NCI-H446 (cell line): ENCODE data around the gene P2RX1.

Experiments
- DNase-seq, 2 experiments: peaks; one replicate each; lab custom pipeline; 2025; lab: John Stamatoyannopoulos, UW

P2RX1 gene

DNA sequence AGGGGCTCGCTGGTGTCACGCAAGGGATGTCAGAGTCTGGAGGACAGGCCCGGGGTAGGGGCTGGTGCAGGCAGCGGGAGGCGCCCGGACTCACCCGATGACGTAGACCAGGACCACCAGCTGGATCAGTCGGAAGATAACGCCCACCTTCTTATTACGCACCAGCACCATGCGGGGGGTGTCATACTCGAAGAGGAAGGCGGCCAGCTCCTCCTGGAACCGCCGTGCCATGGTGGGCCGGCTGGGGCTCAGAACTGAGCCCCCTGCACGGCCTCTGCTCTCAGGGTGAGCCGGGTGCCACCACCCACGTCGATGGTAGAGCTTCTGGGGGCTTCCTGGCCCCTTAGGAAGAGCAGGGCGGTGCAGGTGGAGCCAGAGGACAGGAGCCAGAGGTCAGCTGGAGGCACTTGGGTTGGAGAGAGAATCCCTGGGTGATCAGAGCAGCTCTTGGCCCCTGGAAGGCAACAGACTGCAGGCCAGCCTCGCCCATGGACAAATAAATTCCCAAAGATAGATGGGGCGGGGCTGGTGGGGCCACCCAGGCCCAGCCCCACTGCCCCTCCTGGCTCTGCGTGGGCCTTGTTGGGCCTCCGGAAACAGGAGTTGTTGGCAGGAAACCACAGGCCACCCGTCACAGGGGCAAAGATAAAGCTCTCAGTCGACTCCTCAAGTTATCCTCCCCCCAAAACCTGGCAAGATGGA, at the start of gene P2RX1:
Gene P2RX1 (minus strand): TSS at position 471 of the 702 bp plus-strand sequence. CDS start 240 bp downstream, at position 231.
- no peak for DNase-seq

DNA sequence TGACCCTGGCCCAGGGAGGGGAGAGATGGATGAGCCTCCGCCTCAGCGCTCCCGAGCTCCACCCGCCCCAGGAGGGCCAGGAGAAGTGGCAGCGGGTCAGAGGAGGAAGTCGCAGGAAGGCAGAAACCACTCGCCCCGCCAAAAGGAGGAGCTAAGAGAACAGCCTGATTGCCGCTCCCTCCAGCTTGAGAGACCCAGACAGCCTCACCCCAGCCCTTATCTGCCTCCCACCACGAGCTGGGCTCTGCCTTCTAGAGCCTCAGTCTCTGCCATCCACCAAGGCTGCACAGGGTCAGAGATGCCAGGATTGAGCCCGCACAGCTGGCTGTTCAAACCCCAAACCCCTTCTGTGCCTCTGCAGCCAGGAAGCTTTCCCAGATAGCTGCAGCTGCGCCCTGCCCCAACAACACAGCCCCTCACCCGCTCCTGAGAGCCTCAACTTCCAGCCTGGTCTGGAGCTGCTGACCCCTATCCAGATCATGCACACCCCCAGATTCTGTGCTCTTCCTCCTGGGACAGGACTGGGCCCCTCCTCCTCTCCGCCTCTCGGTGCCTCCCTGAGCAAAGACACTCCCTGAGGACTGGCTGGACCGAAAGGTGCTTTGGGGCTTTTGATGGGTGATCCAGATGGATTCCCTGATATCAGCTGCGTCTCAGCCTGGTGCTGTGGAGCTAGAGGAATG, 49.0 kb upstream of the P2RX1 start:
- DNase-seq = no peak

DNA sequence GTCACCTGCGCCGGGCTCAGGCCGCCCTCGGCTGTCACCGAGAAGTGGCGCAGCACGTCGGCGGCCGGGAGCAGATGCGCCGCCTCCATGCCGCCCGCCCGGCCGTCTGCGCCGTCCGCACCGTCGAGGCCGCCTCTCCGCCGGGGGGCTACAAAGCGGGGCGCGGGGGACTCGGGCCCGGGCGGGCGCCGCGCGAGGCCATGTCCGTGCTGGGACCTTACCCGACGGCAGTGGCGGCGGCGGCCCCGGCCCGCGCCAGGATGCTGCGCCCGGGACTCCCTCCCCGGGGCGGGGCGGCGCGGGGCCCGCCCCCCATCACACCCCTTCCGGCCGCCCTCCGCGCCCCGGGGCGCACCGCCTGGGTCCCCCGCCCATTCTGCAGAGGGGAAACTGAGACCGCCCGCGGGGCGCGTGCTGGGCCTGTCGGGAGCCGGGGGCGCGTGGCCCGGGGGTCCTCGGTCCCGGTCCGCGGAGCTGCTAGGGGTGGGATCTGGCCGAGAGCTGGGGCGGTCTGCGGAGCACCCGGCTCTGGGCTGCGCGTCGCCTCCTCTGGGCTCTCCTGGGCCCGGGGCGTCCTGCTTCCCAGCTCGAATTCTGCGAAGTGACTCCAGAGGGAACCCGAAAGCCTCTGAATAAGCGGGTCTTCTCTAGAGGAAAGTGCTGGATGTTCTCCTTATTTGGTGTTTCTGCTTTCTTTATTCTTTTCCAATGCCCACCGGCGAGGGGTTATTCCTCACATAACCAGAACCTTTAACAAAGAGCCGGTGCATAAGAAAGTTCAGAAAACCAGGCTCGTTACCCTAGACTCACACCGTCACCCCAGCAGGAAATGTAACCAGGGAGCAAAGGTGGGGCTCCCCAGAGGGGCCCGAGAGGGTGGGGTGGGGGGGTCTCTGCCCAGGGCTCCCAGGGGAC, 48.2 kb upstream of the P2RX1 start, which contains the start of gene ATP2A3:
Gene ATP2A3 (minus strand): TSS at position 235 of the 915 bp plus-strand sequence. CDS start 146 bp downstream, at position 89.
- no peak for DNase-seq

DNA sequence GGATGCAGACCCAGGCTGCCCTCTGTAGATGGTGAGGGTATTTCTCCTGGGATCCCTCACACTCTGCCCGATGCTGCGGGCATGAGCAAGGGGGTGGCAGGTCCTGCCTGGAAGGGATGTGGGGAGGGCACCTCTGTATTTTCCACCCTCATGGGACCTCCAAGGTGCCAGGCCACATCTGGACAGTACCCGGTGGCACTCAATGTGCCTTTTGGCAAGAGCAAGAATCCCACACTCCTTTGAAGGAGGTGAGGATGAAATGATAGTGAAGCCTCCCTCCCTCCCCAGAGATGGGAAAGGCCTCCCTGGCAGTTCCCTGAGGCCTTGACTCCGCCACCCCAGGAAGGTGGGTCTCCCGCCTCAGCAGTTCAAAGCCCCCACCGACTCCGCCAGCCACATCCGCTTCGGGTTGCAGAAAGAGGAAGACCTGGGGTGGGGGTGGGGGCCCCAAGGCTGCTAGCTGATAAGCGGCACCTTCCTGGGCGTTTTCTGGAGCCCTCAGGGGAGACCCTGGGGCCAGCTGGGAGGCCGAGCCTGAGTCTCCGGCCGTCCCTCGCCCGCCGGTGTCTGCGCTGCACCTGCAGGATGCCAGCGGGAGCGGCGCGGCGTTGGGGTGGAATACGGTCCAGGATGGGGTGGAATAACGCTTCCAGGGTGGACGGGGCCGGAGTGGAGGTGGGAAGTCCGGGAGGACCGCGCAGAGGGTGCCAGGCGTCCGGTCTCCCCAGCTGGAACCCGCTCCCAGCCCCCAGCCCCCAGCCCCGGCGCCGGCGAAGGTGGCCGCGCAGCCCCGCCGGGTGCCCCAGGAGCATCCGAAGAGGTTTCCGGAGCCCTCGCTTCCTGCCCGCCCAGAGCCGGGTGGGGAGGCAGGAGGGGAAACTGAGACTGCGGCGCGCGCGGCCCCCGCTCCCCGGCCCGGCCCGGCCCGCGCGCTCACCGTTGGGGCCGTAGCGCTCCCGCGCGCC, 47.3 kb upstream of the P2RX1 start:
- DNase-seq = no peak

DNA sequence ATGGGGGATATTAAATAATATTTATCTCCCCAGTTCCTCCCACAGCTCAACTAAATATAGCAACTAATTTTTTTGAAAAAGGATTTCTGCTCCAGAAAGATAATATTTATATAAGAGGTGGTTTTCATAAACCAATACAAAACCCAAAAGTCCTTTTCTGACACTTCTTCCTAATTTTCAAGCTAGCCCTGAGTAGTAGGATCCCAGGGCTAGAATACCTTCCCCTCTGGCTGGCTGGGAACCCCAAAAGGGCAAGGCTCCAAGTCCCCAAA, 46.6 kb upstream of the P2RX1 start:
- no peak for DNase-seq

DNA sequence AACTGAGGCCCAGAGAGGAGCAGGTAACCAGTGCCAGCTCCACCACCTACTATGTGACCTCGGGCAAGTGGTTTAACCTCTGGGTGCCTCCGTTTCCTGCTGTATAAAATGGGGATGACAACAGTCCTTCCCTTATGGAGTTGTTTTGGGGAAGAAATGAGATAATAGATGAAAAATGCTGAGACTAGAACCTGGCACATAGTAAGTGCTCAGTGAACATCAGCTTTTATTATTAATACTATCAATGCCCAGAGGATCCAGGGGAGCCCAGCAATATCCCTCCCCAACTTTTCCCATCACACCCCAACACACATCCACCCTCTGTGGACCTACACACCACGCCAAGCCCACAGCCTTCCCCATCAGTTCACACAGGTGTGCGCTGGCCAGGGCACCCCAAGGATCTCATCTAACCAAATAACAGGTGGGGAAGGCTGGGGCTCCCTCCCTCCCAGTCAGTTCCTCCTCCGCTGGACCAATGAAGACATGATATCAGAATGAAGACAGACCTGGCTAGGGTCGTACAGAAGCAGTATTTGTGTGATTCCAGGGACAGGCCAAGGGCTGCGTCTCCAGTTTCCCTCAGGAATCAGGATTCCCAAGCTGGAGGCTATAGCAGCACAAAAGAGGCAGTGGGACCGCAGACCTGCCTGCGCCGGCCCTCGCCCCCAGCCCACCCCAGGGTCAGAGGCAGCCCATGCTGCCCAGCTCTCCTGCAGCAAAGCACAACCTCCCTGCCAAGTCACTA, 46.1 kb upstream of the P2RX1 start:
- DNase-seq = no peak

DNA sequence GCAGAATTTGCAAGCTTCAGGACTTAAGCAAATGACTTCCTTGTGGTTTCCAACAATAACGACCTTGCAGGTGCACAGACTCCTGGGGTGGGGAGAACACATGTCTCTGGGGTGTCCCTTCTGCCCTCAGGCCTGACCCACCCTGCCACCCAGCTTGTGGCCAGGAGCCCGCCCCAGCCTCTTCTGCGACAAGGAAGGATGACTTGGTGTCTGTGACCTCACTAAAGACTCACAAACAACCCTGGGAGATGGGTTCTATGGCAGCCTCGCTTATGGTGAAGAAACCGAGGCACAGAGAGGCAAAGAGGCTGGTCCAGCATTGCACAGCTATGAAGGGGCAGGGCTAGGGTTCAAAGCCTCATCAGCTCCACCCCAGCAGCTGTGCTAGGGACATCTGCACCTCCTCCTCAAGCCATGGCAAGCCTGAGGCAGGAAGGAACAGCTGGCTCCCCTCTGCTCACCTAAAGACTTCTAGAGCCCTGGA, 45.3 kb upstream of the P2RX1 start:
- no peak for DNase-seq

DNA sequence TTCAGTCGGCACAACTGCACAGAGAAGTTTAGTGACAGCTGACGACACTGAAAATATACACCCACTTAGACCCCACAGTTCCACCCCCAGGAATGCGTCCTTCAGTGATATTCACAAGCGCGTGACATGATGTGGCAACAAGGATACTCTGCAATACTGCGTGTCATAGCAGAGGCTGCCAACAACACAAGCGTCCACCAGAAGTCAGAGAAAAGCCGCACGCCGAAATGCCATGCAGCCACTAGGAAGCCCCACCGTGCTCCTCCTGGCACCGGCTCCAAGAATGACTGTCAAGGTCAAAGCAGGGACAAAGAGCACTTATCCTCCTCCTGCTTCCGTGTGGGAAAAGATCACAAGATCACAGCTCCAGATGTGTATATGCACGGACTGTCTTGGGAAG, 44.5 kb upstream of the P2RX1 start:
- no peak for DNase-seq

DNA sequence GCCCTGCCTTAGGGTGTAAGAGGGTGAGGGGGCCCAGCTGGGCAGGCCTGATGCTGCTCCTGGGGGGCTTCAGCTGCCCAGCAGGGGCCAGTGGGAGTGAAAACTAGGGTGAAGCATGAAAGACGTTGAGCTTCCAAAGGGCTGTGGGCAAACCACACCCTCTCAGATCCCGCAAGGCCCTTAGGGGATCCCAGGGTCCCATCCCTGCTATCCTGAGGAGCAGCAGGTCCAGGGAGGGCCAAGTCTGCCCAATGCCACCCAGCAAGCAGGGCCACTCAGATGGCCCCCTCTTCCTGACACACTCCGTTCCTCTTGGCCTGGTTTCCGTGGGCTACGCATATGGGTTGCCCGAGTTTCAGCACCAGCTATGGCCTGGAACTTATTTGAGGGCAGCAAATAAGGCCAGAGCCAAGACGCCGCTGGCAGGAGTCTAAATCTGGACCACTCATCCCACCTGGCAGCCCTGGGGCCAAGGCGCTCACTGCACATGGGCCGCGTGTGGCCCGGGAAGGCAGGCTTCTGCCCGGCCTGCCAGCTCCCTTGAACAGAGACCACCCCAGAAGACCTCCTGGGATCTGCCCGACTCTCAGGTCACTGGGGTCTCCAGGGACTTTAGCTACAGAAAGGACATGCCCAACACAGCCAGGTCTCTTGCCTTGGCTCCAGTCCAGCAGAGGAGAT, 43.8 kb upstream of the P2RX1 start:
- DNase-seq = no peak

DNA sequence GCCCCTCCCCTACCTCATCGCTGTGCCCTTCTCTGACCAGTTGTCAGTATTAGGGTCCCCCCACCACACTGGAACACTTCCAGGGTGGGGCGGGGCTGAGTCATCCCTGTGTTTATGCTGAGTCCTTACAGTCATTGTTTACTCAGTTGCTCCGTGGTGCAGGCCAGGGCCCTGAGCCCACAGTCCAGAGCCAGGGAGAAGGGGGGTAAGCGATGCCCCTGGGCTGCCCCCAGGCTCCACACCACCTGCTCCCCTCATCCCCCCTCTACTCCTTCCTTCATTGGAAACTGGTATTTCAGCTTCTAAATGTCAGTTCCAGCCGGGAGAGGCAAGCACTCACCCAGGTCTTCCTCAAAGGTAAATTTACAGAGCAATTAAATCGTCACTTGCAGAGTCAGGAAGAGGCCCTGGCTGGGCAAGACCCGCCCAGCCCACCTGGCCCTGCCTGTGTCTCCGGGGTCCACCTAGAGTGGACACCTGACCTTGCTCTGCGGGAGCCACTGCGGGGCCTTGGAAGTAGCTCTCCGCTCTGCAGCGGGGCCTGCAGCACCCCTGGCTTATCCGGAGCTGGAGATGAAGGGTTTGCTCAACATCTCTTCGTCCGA, 43.1 kb upstream of the P2RX1 start:
- no peak for DNase-seq

DNA sequence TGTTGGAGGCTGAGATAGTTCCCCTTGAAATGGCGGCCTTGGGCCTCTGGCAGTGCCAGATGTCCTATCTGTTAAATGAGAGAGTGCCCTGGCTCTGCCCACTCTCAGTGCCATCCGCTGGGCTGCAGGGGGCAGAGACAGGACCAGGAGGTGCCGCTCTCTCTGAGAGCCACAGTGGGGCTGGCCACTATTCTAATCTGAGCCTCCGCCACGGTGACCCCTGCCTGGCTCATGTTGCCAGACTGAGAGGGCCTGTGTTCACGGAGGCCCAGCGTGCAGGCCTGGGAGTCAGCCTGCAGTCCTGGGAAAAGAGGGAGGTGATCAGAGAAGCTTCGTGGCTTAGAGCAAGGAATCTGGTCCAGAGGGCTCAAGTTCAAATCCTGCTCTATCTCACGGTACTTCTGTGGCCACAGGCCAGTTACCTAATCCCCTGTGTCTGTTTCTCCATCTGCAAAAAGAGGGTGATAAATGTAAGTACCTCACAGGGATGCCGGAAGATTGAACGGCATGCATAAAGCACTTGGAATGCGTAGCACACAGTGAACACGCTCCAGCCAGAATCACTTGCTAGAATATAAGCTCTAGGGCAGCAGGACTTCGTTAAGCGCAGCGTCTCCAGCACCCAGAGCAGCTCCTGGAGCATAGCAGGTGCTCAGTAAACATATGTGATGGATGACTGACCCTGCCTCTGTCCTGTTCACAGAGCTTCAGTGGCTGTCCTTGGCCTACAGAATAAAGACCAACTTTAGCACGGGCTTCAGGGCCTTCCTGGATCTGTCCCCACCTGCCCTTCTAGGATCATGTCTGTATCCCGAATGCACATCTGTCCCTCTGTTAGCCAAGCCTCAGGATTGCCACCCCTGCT, 41.7 kb upstream of the P2RX1 start:
- DNase-seq = no peak

DNA sequence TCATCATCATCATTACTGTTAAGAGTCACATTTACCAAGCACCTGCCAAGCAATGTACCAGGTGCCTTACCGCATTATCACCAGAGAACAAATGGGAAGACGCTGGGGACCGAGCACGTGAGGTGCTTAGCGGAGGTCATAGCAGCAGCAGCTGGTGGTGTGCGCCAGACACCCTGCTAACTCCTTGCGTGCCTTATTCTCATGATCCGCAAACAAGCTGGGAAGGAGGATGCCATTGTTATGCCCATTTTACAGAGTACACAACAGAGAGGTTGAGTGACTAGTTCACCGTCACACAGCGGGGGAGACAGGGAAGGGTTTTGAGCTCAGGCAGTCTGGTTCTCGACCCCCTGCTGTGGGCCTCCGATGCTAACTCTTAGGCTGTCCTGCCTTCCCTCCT, 40.7 kb upstream of the P2RX1 start:
- DNase-seq = no peak

DNA sequence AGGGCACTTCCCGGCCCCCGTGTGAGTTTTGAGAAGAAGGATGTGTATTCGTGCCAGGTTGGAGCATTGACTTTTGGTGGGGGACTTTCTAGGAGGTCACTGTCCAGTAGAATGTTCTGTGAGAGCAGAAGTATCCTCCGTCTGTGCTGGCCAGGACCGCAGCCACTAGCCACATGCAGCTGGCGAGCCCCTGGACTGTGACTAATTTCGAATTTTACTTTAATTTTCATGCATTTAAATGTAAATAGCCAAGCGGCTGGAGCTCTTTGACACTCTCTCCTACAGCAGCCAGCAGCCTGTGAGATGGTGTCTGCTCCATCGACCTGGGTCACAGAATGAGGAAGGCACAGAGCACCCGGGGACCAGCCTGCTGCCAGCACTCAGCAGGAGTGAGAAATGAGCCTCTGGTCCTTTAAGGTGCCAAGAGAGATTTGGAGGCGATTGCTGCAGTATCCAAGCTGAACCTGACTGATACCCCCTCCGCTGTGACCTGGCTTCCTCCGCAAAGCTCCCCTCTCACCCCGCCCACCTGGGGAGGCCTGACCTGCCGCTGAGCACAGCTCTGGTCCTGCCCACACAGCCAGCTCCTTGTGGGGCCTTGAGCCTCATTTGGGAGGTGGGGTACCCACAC, 40.2 kb upstream of the P2RX1 start:
- DNase-seq = no peak

DNA sequence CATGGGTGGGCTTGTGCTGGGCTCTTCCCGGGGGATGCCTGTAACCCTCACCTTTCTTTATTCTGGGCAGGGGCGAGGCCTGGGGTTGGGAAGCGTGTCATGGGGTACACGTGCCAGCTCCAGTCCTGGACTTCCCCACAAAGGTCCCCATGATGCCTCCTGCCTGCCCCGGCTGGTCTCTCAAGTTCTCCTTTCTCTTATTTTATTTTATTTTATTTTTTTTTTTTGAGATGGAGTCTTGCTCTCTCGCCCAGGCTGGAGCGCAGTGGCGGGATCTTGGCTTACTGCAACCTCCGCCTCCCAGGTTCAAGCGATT, 39.4 kb upstream of the P2RX1 start:
- no peak for DNase-seq

DNA sequence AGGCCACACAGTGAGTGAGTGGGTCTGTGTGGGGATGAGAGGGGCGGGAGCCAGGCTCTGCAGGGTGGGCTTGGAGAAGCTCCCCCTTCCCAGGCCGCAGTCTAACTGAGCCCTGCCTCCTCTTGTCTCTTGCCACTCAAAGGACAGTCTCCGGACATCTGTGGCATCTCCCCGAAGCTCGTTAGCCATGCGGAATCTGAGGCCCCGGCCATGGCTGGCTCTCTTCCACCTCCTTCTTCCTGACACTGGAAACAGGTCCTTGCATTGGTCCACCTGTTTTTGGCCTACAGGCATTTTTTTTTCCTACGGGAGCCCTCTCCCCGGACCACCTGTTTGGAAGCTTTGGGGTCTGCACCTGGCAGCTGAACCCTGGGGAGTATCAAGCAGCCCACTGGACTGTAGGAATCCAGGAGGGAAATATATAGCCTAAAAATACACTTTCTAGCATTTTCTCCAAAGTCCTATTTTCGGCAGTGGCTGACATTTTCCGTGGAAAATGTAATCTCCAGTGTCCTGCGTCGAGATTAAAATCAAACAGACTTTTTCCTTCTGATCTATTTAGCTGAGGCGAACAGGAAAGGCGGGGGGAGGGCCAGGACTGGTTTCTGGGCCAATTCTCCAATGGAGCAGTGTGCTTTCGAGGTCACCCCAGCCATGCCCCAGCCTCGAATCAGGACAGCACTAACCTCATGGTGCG, 38.9 kb upstream of the P2RX1 start:
- DNase-seq = no peak

DNA sequence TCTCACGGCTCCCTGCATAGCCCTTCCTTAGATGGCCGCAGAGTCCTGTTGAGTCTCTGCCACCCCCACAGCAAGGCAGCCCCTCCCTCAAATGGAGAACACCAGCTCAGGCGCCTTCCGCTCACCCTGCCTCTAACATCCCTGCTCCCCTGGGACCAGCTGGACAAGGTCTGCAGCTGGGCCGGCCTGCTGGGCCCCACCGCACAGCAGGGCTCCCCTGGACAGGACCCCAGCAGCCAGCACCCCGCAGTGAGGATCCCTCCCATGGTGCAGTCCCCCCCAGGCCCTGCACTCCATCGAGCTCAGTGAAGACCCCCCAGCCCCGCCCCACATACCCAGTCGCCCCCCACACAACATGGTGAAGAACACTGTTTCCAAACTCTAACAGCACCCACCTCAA, 37.8 kb upstream of the P2RX1 start:
- no peak for DNase-seq

DNA sequence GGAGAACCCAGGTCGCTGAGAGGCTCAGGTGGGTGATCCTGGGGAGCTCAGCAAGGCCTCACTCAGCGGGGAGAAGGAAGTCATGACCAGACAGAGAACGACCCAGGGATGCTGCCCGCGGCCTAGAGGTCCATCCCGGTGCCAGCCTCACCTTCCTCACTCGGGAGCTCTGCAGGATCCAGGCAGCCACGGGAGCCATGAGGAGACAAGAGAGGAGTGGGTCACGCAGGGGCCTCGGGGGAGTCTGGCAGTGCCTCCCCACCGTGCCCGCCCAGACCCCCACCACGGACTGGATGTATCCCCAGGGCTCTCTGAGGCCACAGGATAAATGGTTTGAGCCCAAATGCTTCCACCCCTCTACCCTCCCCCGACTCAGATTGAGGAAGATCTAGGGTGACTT, 37.3 kb upstream of the P2RX1 start:
- no peak for DNase-seq

DNA sequence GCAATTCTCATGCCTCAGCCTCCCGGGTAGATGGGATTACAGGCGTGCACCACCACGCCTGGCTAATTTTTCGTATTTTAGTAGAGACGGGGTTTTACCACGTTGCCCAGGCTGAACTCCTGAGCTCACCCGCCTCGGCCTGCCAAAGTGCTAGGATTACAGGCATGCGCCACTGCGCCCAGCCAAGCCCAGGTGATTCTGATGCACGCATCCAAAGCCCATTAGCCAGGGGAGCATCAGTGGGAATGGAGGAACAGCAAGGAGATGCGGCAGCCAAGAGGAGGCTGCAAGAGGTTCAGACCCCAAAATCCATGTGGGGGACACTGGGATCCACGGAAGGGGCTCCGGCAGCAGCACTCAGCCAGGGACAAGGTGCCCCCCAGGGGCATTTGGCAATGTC, 35.9 kb upstream of the P2RX1 start:
- DNase-seq = no peak
